ENCODE measurements around the gene ME3.

The ME3 gene

GRCh38 chr11:86510097-86510496 is 162.3 kb downstream of the ME3 start:
- DNase-seq: no peak

GRCh38 chr11:86509588-86509974 is 162.8 kb downstream of the ME3 start:
- no peak for DNase-seq

- DNase-seq: no peak
Measured at GRCh38 chr11:86508604-86509587, 163.5 kb downstream of the ME3 start.

GRCh38 chr11:86507249-86507845 is 165.1 kb downstream of the ME3 start:
- no peak for DNase-seq

- no peak for DNase-seq
Measured at GRCh38 chr11:86506235-86506634, 166.2 kb downstream of the ME3 start.

- DNase-seq: no peak
Measured at GRCh38 chr11:86503131-86503530, 169.3 kb downstream of the ME3 start.

- DNase-seq: no peak
Measured at GRCh38 chr11:86502137-86502642, 170.2 kb downstream of the ME3 start.

- no peak for DNase-seq
Measured at GRCh38 chr11:86500500-86501140, 171.8 kb downstream of the ME3 start.

- DNase-seq: no peak
Measured at GRCh38 chr11:86499723-86500129, 172.7 kb downstream of the ME3 start.

- no peak for DNase-seq
Measured at GRCh38 chr11:86497836-86498235, 174.6 kb downstream of the ME3 start.

- no peak for DNase-seq
Measured at GRCh38 chr11:86497310-86497709, 175.1 kb downstream of the ME3 start.

GRCh38 chr11:86495351-86495750 is 177.1 kb downstream of the ME3 start:
- no peak for DNase-seq

GRCh38 chr11:86492370-86493010 is 179.9 kb downstream of the ME3 start:
- no peak for DNase-seq

GRCh38 chr11:86491027-86491426 is 181.4 kb downstream of the ME3 start:
- peak; percentile 15 for DNase-seq

- DNase-seq: no peak
Measured at GRCh38 chr11:86490582-86490981, 181.8 kb downstream of the ME3 start.

GRCh38 chr11:86489442-86489841 is 183.0 kb downstream of the ME3 start:
- no peak for DNase-seq

GRCh38 chr11:86488553-86488952 is 183.9 kb downstream of the ME3 start:
- no peak for DNase-seq

GRCh38 chr11:86487671-86488070 is 184.7 kb downstream of the ME3 start:
- DNase-seq: no peak

- DNase-seq: peak; percentile 98
Measured at GRCh38 chr11:86486261-86487030, 186.0 kb downstream of the ME3 start.

- no peak for DNase-seq
Measured at GRCh38 chr11:86484795-86485166, 187.6 kb downstream of the ME3 start.

- DNase-seq: no peak
Measured at GRCh38 chr11:86483940-86484794, 188.2 kb downstream of the ME3 start.

Data from MV-4-11 (cell line).